A673 (cell line): ENCODE measurements around the gene HSH2D. TPM values are rescaled to one million over a fixed set of nuclear protein-coding genes. Genes with fewer than 3 reads are reported as not detected.

ENCODE experiments used
- BruUV-seq: library from RNA; stranded (reverse); fragments of 400-500 nt; replicated peaks from 2 replicates; lab custom pipeline; 2021; lab: Mats Ljungman, UMichigan
- CTCF ChIA-PET: fragments of 300-600 bp; sonication (Branson Sonifier 250); formaldehyde crosslinking; loops from one replicate; lab custom pipeline; 2022; ENCODE audit warnings: antibody characterized with exemption; lab: Charles Lee
- POLR2A ChIA-PET: fragments of 300-600 bp; sonication (Branson Sonifier 250); formaldehyde crosslinking; loops from one replicate; lab custom pipeline; 2022; ENCODE audit warnings: antibody characterized with exemption; ENCODE audit not compliant: low non-redundant PET; lab: Charles Lee
- DNase-seq: peaks from one replicate; pipeline ENCODE4 v3.0.0-alpha.2; 2015; ENCODE audit warnings: low spot score
- H3K27ac ChIP-seq: fragments of 200-600 bp; sonication (generic); 2 replicates; pipeline ENCODE4 v1.5.1; 2016; ENCODE audit warnings: mixed run types, low read depth, mild to moderate bottlenecking, mixed read lengths, antibody characterized with exemption, low read length; ENCODE audit not compliant: poor library complexity, severe bottlenecking
- H3K27me3 ChIP-seq: fragments of 200-600 bp; sonication (generic); replicated peaks from 2 replicates; pipeline ENCODE4 v1.6.1; 2017; ENCODE audit warnings: mixed run types, low read depth, mild to moderate bottlenecking, mixed read lengths, antibody characterized with exemption, low read length; ENCODE audit not compliant: insufficient read depth, poor library complexity
- H3K36me3 ChIP-seq: fragments of 200-600 bp; sonication (generic); 2 replicates; pipeline ENCODE4 v1.6.1; 2016; ENCODE audit warnings: mixed run types, mild to moderate bottlenecking, mixed read lengths, antibody characterized with exemption, low read length; ENCODE audit not compliant: insufficient read depth, poor library complexity, severe bottlenecking
- H3K4me1 ChIP-seq: fragments of 200-600 bp; sonication (generic); 2 replicates; pipeline ENCODE4 v1.6.1; 2017; ENCODE audit warnings: mixed run types, mild to moderate bottlenecking, mixed read lengths, antibody characterized with exemption, low read length; ENCODE audit not compliant: insufficient read depth, poor library complexity, severe bottlenecking
- H3K4me3 ChIP-seq: fragments of 200-600 bp; sonication (generic); 2 replicates; pipeline ENCODE4 v1.5.1; 2016; ENCODE audit warnings: low read depth, mixed run types, mild to moderate bottlenecking, mixed read lengths, low read length; ENCODE audit not compliant: poor library complexity, severe bottlenecking
- H3K9me3 ChIP-seq: fragments of 200-600 bp; sonication (generic); 2 replicates; pipeline ENCODE4 v1.6.1; 2016; ENCODE audit warnings: mixed run types, low read depth, mild to moderate bottlenecking, mixed read lengths, antibody characterized with exemption, low read length; ENCODE audit not compliant: poor library complexity, severe bottlenecking
- EZH2 ChIP-seq: fragments of 200-600 bp; sonication (generic); IDR thresholded peaks from 2 replicates; pipeline ENCODE4 v1.6.1; 2017; ENCODE audit warnings: borderline replicate concordance, low read depth, mild to moderate bottlenecking, mixed read lengths, antibody characterized with exemption, low read length; ENCODE audit not compliant: poor library complexity, severe bottlenecking
- intact Hi-C: fragments of 100-400 bp; cut with micrococcal nuclease; formaldehyde crosslinking; loops from one replicate; pipeline ENCODE4 v1.10.0; 2022; ENCODE audit not compliant: unreplicated experiment
- total RNA-seq: library from RNA; stranded (reverse); gene quantifications from 2 replicates; pipeline ENCODE4 v1.2.3, GENCODE V29; 2021
- TF ChIP-seq, protein P1 (sequence below): fragments of 300-800, 200-600 bp; sonication (generic); conservative IDR thresholded peaks from 2 replicates; pipeline ENCODE4 v1.5.1; 2017; ENCODE audit warnings: low read depth, mild to moderate bottlenecking, antibody characterized with exemption, low read length, moderate library complexity, mixed read lengths

The HSH2D gene
- total RNA-seq, 1 experiment from 2014 or later = not detected

DNA sequence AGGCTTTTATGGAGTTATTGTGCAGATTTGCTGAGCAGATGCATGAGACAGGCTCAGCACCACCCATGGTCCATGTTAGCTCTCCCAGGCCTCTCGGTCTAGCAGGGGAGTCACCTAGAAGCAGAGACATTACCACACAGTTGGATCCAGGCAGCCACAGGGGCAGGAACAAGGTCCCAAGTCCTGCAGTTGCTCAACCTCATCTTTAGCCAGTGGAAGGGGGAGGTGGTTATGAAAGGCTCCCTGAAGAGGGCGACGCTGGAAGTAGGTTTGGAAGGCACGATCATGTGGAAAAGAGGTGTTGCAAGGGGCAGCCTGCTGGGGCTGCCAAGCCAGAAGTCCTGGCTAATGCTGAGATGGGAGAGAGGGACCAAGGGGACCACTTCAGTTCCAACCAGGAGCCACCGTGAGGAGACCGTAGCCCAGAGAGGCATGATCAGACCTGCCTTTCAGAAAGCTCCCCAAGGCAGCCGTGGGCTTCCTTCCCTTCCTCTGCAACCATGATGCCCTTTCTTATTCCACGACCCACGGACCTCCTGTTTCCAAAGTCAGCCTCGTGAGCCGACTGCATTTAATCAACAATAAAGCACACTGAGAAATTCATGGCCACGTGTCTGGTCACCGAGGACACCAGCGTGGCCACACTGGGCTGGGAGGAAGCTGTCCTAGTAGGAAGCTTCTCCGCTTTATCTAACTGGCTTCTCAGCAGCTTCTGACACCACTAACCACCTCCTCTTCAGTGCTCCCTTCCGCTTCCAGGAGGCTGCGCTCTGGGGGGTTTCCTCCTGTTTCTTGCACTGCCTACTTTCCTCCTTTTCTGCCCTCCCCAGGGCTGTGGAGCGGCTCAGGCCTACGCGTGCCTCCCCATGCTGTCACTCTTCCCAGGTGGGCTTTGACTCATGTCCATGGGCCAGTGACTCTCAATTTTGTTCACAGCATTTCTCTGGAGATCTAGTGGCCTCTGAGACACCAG is 56.8 kb downstream of the HSH2D start:
- TF ChIP-seq, protein P1, sequence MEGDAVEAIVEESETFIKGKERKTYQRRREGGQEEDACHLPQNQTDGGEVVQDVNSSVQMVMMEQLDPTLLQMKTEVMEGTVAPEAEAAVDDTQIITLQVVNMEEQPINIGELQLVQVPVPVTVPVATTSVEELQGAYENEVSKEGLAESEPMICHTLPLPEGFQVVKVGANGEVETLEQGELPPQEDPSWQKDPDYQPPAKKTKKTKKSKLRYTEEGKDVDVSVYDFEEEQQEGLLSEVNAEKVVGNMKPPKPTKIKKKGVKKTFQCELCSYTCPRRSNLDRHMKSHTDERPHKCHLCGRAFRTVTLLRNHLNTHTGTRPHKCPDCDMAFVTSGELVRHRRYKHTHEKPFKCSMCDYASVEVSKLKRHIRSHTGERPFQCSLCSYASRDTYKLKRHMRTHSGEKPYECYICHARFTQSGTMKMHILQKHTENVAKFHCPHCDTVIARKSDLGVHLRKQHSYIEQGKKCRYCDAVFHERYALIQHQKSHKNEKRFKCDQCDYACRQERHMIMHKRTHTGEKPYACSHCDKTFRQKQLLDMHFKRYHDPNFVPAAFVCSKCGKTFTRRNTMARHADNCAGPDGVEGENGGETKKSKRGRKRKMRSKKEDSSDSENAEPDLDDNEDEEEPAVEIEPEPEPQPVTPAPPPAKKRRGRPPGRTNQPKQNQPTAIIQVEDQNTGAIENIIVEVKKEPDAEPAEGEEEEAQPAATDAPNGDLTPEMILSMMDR = no peak
- TF ChIP-seq EZH2 = no peak
- H3K4me1 ChIP-seq = peaks cover 11% of the 10 kb centered on the region
- peaks cover 34% of the 10 kb centered on the region for H3K36me3 ChIP-seq
- POLR2A ChIA-PET = no interaction called here
- H3K27me3 ChIP-seq = no peaks in the 10 kb centered on the region
- intact Hi-C loops = no loop called here
- CTCF ChIA-PET = no interaction called here
- H3K27ac ChIP-seq = no peak overlapping the region
- no peak for DNase-seq
- BruUV-seq = no TSS peak
- no peak overlapping the region for H3K4me3 ChIP-seq
- H3K9me3 ChIP-seq = no peaks in the 10 kb centered on the region

GRCh38 chr19:16201011-16201391 is 57.5 kb downstream of the HSH2D start:
- no peak for TF ChIP-seq EZH2
- TF ChIP-seq, protein P1 = no peak
- intact Hi-C loops = no loop called here
- POLR2A ChIA-PET = no interaction called here
- H3K27ac ChIP-seq = no peak overlapping the region
- H3K4me3 ChIP-seq = no peak overlapping the region
- H3K36me3 ChIP-seq = peaks cover 34% of the 10 kb centered on the region
- no peaks in the 10 kb centered on the region for H3K9me3 ChIP-seq
- BruUV-seq = no TSS peak
- DNase-seq = no peak
- H3K4me1 ChIP-seq = peaks cover 11% of the 10 kb centered on the region
- CTCF ChIA-PET = no interaction called here
- H3K27me3 ChIP-seq = no peaks in the 10 kb centered on the region

GRCh38 chr19:16202320-16203255 is 59.1 kb downstream of the HSH2D start:
- no TSS peak for BruUV-seq
- intact Hi-C loops = no loop called here
- Histone ChIP-seq H3K4me1 (peaks cover 7% of the 10 kb centered on the region), H3K4me3 (no peak overlapping the region), H3K36me3 (peaks cover 34% of the 10 kb centered on the region), H3K27ac (no peak overlapping the region), H3K9me3 (no peaks in the 10 kb centered on the region), H3K27me3 (no peaks in the 10 kb centered on the region)
- TF ChIP-seq, protein P1 = no peak
- TF ChIP-seq EZH2 = no peak
- CTCF ChIA-PET = no interaction called here
- POLR2A ChIA-PET = no interaction called here
- DNase-seq = no peak
